Measurements from ENCODE around the gene CNGA3.

CNGA3 gene

GRCh38 chr2:98367721-98368120 is 21.5 kb downstream of the CNGA3 start:
- Histone ChIP-seq H3K27ac (ENCODE audit: insufficient read depth in 1 of 2, low read depth in 1 of 2, low read length in 2 of 2, poor library complexity in 1 of 2, severe bottlenecking in 2 of 2) (no peak overlapping the region), H3K4me3 (ENCODE audit: control insufficient read depth in 1 of 7, extremely low read depth in 1 of 7, insufficient read depth in 4 of 7, low read depth in 2 of 7, low read length in 6 of 7) (no peak overlapping the region), H3K27me3 (replicated peaks in 2 of 5; ENCODE audit: control insufficient read depth in 4 of 5, insufficient read depth in 5 of 5, low read length in 4 of 5) (peaks cover 0 to 7% (median 1%) of the 10 kb centered on the region in 5 experiments), H3K4me1 (ENCODE audit: control extremely low read depth in 1 of 4, control insufficient read depth in 4 of 4, insufficient read depth in 4 of 4, low read length in 3 of 4) (no peaks in the 10 kb centered on the region), H3K9me3 (ENCODE audit: control extremely low read depth in 1 of 5, control insufficient read depth in 4 of 5, insufficient read depth in 2 of 5, low read depth in 1 of 5, low read length in 4 of 5) (peaks cover 0 to 15% (median 6%) of the 10 kb centered on the region in 5 experiments), H3K36me3 (ENCODE audit: control insufficient read depth in 4 of 4, insufficient read depth in 4 of 4, low read length in 3 of 4) (no peaks in the 10 kb centered on the region)
- ChIA-PET POLR2A (no interaction called here), CTCF (no interaction called here)
- no CpG with 5 or more reads among the region's 1 CpG for WGBS (ENCODE audit: insufficient coverage)
- DNase-seq = no peak

DNA sequence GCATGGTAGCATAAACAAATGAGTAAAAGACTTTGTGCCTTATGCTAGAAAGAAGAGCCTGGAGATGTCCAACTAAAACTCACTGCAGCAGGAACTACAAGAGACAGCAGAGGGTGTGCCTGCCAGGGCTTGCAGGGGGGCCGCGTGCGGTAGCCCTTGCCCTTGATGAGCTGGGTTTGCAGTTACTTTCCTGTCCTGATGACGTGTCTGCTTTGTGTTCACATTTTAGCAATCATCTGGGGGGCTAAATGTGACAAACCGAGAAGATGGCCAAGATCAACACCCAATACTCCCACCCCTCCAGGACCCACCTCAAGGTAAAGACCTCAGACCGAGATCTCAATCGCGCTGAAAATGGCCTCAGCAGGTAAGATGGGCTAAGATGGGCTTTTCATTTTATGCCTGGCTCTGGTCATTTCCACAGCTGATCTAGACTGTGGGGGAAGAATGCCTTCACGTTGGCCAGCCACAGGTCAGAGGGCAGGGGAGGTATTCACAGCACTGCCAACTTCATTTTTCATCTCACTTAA is 23.5 kb downstream of the CNGA3 start:
- WGBS (ENCODE audit: insufficient coverage) = 100% methylated on average over 8 of the region's 9 CpGs
- POLR2A ChIA-PET = no interaction called here

DNA sequence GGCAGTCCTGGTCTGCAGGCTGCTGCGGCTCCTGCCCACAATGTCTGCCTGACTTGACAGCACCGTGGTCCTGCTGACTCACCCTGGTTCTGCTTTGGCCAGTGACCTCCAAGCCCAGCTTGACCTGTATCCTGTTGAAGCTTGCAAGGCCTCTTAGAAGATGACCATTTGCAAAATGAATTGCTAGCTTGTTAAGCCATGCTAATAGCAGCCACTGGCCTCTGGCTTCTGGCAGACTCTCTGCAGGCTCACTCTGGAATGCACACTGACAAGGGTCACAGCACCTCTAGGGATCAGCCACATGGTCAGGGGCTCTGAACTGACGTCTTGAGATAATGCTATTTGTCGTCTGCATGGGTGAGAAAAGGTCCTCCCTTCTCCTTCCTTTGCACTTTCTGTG is 25.9 kb downstream of the CNGA3 start:
- H3K36me3 ChIP-seq (ENCODE audit: control insufficient read depth in 4 of 4, insufficient read depth in 4 of 4, low read length in 3 of 4) = no peaks in the 10 kb centered on the region
- no peak overlapping the region for H3K4me3 ChIP-seq (ENCODE audit: control insufficient read depth in 1 of 7, extremely low read depth in 1 of 7, insufficient read depth in 4 of 7, low read depth in 2 of 7, low read length in 6 of 7)
- no peaks in the 10 kb centered on the region for H3K4me1 ChIP-seq (ENCODE audit: control extremely low read depth in 1 of 4, control insufficient read depth in 4 of 4, insufficient read depth in 4 of 4, low read length in 3 of 4)
- no peak for DNase-seq
- peaks cover 0 to 10% (median 5%) of the 10 kb centered on the region in 5 experiments for H3K27me3 ChIP-seq (replicated peaks in 2 of 5; ENCODE audit: control insufficient read depth in 4 of 5, insufficient read depth in 5 of 5, low read length in 4 of 5)
- H3K9me3 ChIP-seq (ENCODE audit: control extremely low read depth in 1 of 5, control insufficient read depth in 4 of 5, insufficient read depth in 2 of 5, low read depth in 1 of 5, low read length in 4 of 5) = peaks cover 0 to 15% (median 6%) of the 10 kb centered on the region in 5 experiments
- CTCF ChIA-PET = no interaction called here
- no peak overlapping the region for H3K27ac ChIP-seq (ENCODE audit: insufficient read depth in 1 of 2, low read depth in 1 of 2, low read length in 2 of 2, poor library complexity in 1 of 2, severe bottlenecking in 2 of 2)
- POLR2A ChIA-PET = no interaction called here
- WGBS (ENCODE audit: insufficient coverage) = 75% methylated on average over 4 of the region's 4 CpGs

More for the DNA sequence above, 23.5 kb downstream of the CNGA3 start:
- no peak overlapping the region for H3K27ac ChIP-seq (ENCODE audit: insufficient read depth in 1 of 2, low read depth in 1 of 2, low read length in 2 of 2, poor library complexity in 1 of 2, severe bottlenecking in 2 of 2)
- DNase-seq = no peak
- H3K36me3 ChIP-seq (ENCODE audit: control insufficient read depth in 4 of 4, insufficient read depth in 4 of 4, low read length in 3 of 4) = no peaks in the 10 kb centered on the region
- peaks cover 0 to 12% (median 6%) of the 10 kb centered on the region in 5 experiments for H3K27me3 ChIP-seq (replicated peaks in 2 of 5; ENCODE audit: control insufficient read depth in 4 of 5, insufficient read depth in 5 of 5, low read length in 4 of 5)
- no peak overlapping the region for H3K4me3 ChIP-seq (ENCODE audit: control insufficient read depth in 1 of 7, extremely low read depth in 1 of 7, insufficient read depth in 4 of 7, low read depth in 2 of 7, low read length in 6 of 7)
- CTCF ChIA-PET = no interaction called here
- H3K9me3 ChIP-seq (ENCODE audit: control extremely low read depth in 1 of 5, control insufficient read depth in 4 of 5, insufficient read depth in 2 of 5, low read depth in 1 of 5, low read length in 4 of 5) = peaks cover 0 to 15% (median 6%) of the 10 kb centered on the region in 5 experiments
- H3K4me1 ChIP-seq (ENCODE audit: control extremely low read depth in 1 of 4, control insufficient read depth in 4 of 4, insufficient read depth in 4 of 4, low read length in 3 of 4) = no peaks in the 10 kb centered on the region

DNA sequence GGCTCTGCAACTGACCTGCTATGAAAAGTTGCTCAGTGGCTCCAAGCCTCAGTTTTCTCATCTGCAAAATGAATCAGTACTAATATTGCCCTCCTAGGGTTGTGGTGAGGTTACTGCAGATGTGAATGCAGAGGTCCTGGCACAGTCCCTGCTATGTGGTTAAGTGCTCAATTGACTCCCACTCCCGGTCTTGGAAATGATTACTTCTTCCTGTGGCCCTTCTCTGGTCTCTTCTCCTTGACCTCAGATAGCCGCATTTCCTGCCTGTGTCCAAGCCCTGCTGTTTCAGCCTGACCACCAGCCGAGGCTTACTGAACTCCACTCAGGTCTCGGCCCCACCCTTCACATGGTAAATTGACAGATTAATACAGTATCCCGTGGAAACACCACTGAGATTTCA is 26.3 kb downstream of the CNGA3 start:
- DNase-seq = no peak
- Histone ChIP-seq H3K4me3 (ENCODE audit: control insufficient read depth in 1 of 7, extremely low read depth in 1 of 7, insufficient read depth in 4 of 7, low read depth in 2 of 7, low read length in 6 of 7) (no peak overlapping the region), H3K4me1 (ENCODE audit: control extremely low read depth in 1 of 4, control insufficient read depth in 4 of 4, insufficient read depth in 4 of 4, low read length in 3 of 4) (no peaks in the 10 kb centered on the region), H3K9me3 (ENCODE audit: control extremely low read depth in 1 of 5, control insufficient read depth in 4 of 5, insufficient read depth in 2 of 5, low read depth in 1 of 5, low read length in 4 of 5) (peaks cover 0 to 13% (median 6%) of the 10 kb centered on the region in 5 experiments), H3K36me3 (ENCODE audit: control insufficient read depth in 4 of 4, insufficient read depth in 4 of 4, low read length in 3 of 4) (no peaks in the 10 kb centered on the region), H3K27me3 (replicated peaks in 2 of 5; ENCODE audit: control insufficient read depth in 4 of 5, insufficient read depth in 5 of 5, low read length in 4 of 5) (peaks cover 0 to 12% (median 5%) of the 10 kb centered on the region in 5 experiments), H3K27ac (ENCODE audit: insufficient read depth in 1 of 2, low read depth in 1 of 2, low read length in 2 of 2, poor library complexity in 1 of 2, severe bottlenecking in 2 of 2) (no peak overlapping the region)
- CTCF ChIA-PET = no interaction called here
- POLR2A ChIA-PET = no interaction called here
- WGBS (ENCODE audit: insufficient coverage) = 77% methylated on average over 4 of the region's 5 CpGs

DNA sequence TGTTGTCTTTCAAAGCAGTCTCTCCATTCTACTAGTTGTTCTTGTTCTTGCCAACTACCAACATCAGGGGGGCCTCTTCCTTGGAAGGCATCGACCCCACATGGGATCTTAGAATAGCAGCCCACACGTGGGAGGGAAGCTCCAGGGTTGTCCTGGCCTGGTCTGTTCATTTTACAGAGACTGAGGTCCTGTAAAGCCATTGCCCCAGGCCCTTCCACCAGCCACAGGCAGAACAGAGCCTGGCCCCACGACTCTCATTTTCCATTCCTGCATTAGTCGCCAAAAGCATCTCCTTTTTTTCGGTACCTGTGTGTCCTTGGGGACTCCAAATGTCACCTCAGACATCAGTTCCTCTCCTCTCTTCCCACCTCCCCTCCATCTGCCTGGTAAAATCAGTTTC is 28.0 kb downstream of the CNGA3 start:
- Histone ChIP-seq H3K36me3 (ENCODE audit: control insufficient read depth in 4 of 4, insufficient read depth in 4 of 4, low read length in 3 of 4) (no peaks in the 10 kb centered on the region), H3K27me3 (replicated peaks in 2 of 5; ENCODE audit: control insufficient read depth in 4 of 5, insufficient read depth in 5 of 5, low read length in 4 of 5) (peaks cover 0 to 16% (median 5%) of the 10 kb centered on the region in 5 experiments), H3K27ac (ENCODE audit: insufficient read depth in 1 of 2, low read depth in 1 of 2, low read length in 2 of 2, poor library complexity in 1 of 2, severe bottlenecking in 2 of 2) (no peak overlapping the region), H3K4me3 (ENCODE audit: control insufficient read depth in 1 of 7, extremely low read depth in 1 of 7, insufficient read depth in 4 of 7, low read depth in 2 of 7, low read length in 6 of 7) (no peak overlapping the region), H3K9me3 (ENCODE audit: control extremely low read depth in 1 of 5, control insufficient read depth in 4 of 5, insufficient read depth in 2 of 5, low read depth in 1 of 5, low read length in 4 of 5) (no peaks in the 10 kb centered on the region), H3K4me1 (ENCODE audit: control extremely low read depth in 1 of 4, control insufficient read depth in 4 of 4, insufficient read depth in 4 of 4, low read length in 3 of 4) (peaks cover 0 to 5% (median 3%) of the 10 kb centered on the region in 4 experiments)
- CTCF ChIA-PET = no interaction called here
- 76% methylated on average over 2 of the region's 5 CpGs for WGBS (ENCODE audit: insufficient coverage)
- no peak for DNase-seq
- POLR2A ChIA-PET = no interaction called here

DNA sequence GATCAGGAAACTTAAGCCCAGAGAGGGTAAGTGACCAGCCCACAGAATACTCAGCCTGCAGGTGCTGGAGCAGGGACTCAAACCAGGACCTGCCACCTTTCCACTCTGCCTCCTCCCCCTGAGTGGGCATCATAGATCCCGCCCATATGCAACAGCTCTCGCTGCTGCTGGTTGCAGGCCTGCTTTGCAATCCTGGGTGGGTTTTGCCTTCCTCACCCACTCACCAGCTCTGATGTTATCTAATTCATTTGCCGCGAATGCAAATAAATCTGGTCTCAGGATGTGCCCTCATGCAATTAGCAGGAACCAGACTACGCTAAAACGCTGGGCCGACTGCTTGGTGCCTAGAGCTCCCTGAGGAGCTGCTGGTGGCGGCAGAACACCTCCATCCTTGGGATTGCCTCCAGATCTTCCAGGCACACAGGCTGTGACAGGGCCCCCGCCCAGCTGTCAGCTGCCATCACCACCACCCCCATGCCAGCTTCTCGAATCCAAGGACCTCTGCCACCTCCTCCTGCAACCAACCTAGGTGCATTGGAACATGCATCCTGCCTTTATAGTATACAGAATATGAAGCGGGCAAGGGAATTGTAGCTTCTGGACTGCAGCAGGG is 28.8 kb downstream of the CNGA3 start:
- peaks cover 0 to 16% (median 5%) of the 10 kb centered on the region in 5 experiments for H3K27me3 ChIP-seq (replicated peaks in 2 of 5; ENCODE audit: control insufficient read depth in 4 of 5, insufficient read depth in 5 of 5, low read length in 4 of 5)
- WGBS (ENCODE audit: insufficient coverage) = 77% methylated on average over 8 of the region's 11 CpGs
- H3K9me3 ChIP-seq (ENCODE audit: control extremely low read depth in 1 of 5, control insufficient read depth in 4 of 5, insufficient read depth in 2 of 5, low read depth in 1 of 5, low read length in 4 of 5) = no peaks in the 10 kb centered on the region
- POLR2A ChIA-PET = no interaction called here
- H3K4me1 ChIP-seq (ENCODE audit: control extremely low read depth in 1 of 4, control insufficient read depth in 4 of 4, insufficient read depth in 4 of 4, low read length in 3 of 4) = peaks cover 0 to 12% (median 3%) of the 10 kb centered on the region in 4 experiments
- DNase-seq = no peak
- CTCF ChIA-PET = interaction anchor here (1.4 kb wide), 1 partner anchor 11 kb away, joined by 5 read pairs; no protein-coding TSS in a partner anchor
- no peak overlapping the region for H3K27ac ChIP-seq (ENCODE audit: insufficient read depth in 1 of 2, low read depth in 1 of 2, low read length in 2 of 2, poor library complexity in 1 of 2, severe bottlenecking in 2 of 2)
- H3K4me3 ChIP-seq (ENCODE audit: control insufficient read depth in 1 of 7, extremely low read depth in 1 of 7, insufficient read depth in 4 of 7, low read depth in 2 of 7, low read length in 6 of 7) = no peak overlapping the region
- H3K36me3 ChIP-seq (ENCODE audit: control insufficient read depth in 4 of 4, insufficient read depth in 4 of 4, low read length in 3 of 4) = no peaks in the 10 kb centered on the region

DNA sequence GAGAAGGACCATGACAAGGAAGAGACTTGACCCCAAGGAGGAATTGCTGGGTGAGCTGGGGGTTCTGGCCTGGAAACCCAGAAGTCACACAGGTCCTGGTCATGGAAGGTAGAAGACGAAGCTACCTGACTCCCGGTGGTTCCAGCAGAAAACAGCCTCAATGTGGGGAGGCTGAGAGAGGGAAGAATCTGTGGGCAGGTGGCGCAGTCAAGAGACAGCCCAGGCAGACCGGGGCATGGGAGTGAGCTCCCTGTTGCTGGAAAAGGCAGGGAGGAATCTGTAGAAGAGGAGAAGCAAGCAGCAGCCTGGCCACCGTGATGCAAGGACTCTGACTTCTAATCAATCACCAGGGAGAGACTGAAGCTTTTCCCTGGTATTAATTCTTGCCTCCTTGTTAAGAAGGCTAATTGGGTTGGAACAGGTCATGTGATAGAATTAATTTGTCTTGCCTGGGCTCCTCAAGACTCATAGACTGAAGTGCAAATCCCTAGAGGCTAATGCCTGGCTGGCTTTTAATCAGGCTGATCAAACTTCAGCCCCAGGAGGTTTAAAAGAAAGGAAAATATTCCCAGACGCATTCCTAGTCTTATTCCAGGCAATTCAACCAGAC is 30.1 kb downstream of the CNGA3 start:
- Histone ChIP-seq H3K4me1 (ENCODE audit: control extremely low read depth in 1 of 4, control insufficient read depth in 4 of 4, insufficient read depth in 4 of 4, low read length in 3 of 4) (peaks cover 0 to 16% (median 3%) of the 10 kb centered on the region in 4 experiments), H3K27me3 (replicated peaks in 2 of 5; ENCODE audit: control insufficient read depth in 4 of 5, insufficient read depth in 5 of 5, low read length in 4 of 5) (peaks cover 0 to 17% (median 5%) of the 10 kb centered on the region in 5 experiments), H3K27ac (ENCODE audit: insufficient read depth in 1 of 2, low read depth in 1 of 2, low read length in 2 of 2, poor library complexity in 1 of 2, severe bottlenecking in 2 of 2) (no peak overlapping the region), H3K9me3 (ENCODE audit: control extremely low read depth in 1 of 5, control insufficient read depth in 4 of 5, insufficient read depth in 2 of 5, low read depth in 1 of 5, low read length in 4 of 5) (no peaks in the 10 kb centered on the region), H3K4me3 (ENCODE audit: control insufficient read depth in 1 of 7, extremely low read depth in 1 of 7, insufficient read depth in 4 of 7, low read depth in 2 of 7, low read length in 6 of 7) (no peak overlapping the region), H3K36me3 (ENCODE audit: control insufficient read depth in 4 of 4, insufficient read depth in 4 of 4, low read length in 3 of 4) (no peaks in the 10 kb centered on the region)
- DNase-seq = no peak
- POLR2A ChIA-PET = no interaction called here
- CTCF ChIA-PET = interaction anchor here (1.4 kb wide), 1 partner anchor 9 kb away, joined by 5 read pairs; no protein-coding TSS in a partner anchor
- WGBS (ENCODE audit: insufficient coverage) = 93% methylated on average over 5 of the region's 6 CpGs
